RPMI7951 (cell line): ENCODE results near the gene ASIC2. TPM values are rescaled to one million over a fixed set of nuclear protein-coding genes. Genes with fewer than 3 reads are reported as not detected.

ENCODE experiments used
- DNase-seq: peaks from one replicate; pipeline ENCODE4 v3.0.0-alpha.2; 2012; ENCODE audit warnings: low read depth
- total RNA-seq: library from RNA; depleted of rRNA; stranded (reverse); fragments of >200 nt; shearing (Covaris generic); gene quantifications from 2 replicates; pipeline ENCODE4 v1.2.3, GENCODE V29; 2014

The ASIC2 gene
- total RNA-seq, 1 experiment from 2014 or later = not detected

DNA sequence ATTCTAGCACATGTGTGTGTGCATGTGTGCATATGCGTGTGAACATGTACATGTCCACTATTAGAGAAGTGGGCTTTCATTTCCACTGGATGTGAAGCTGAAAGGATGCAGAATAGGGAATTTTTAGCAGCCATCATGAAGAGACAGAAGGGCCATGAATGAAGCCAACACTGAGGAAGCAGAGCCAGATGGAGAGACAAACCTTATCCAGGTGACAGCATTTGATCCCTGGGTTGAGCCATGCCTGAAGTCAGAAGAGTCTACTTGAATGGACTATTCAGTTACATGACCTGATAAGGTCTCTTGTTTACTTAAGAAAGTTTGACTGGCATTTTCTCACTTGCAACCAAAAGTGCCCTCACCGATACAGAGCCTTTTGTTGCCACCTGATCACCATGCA is 88.4 kb downstream of the ASIC2 start:
- DNase-seq = no peak

DNA sequence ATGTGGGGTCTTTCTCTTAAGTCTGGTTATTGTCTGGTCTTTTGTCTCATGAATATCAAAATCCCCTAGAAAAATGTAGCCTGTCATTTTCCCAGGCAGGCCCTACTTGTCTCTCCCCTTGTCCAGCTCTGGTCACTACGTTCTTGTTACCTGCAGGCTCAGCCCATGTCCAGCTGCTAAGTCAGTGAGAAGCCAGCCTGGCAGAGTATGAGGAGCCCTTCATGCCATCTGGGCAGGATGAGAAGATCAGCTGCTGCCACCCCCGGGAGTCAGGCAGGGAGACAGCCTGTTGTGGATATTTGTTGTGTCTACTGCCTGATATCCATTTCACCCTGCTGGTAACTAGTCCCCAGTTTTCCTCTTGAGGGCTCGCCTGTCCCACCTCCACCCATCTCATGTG is 88.9 kb downstream of the ASIC2 start:
- DNase-seq = no peak

DNA sequence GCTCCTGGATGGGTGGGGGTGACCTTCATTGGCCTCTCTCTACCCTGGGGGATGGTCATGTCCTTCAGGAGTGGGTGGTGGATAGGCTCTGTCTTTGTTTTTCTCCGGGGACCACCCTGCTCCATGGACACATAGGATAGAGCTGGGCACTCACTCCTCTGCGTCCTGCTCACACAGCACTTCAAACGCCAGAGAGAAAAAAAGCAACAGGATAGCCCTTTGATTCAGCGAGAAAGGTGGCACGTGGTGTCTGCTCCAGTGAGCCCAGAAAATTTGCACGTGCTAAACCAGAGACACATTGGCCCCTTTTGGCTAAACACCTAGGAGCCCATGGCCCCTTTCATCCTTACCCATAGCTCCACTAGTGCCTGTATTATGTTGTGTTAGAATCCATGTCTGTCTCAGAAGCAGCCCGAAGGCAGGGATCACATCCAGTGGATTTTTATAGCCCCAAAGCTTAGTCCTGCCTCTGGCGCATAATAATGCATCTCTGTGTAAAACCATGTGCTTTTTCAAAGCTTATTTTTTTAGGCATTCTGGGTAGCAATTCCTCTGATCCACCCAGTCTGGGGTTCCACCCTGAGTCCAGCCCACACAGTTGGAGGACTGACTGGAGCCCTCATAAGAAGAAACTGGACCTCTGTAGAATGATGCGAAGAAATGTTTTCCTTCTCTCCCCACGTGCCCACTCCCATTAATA is 90.1 kb downstream of the ASIC2 start:
- DNase-seq = no peak

DNA sequence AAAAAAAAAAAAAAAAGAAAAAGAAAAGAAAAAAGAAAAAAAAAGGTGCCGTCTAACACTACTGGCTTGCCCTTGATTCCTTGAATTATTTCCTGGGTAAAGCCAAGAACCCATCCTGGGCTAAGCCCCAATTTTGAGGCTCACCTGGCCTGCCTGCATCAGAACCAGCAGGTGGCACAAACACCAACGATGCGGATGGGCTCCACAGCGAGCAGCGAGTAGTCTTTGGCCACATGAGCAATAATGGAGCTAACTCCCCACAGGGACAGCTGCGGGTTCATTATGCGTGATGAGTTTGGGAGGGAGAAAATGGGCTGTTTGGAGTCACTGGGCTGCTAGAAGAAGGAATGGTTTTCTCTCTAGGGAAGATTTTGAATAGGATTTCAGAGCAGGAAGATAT is 91.1 kb downstream of the ASIC2 start:
- DNase-seq = no peak

DNA sequence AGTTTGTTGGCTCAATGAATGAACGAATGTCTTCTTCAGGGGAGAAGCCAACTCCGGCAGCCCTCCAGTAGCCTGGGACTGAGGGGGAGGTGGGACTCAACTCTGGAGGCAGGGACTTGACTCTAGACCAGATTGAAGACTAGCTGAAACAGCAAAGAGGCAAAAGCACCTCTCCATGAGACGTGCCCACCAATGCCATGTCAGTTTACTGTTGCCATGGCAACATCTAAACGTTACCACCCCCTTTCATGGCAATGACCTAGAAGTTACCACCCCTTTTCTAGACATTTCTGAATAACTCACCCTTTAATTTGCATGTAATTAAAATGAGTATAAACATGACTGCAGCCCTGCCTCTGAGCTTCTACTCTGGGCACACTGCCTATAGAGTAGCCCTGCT is 91.8 kb downstream of the ASIC2 start:
- DNase-seq = no peak

DNA sequence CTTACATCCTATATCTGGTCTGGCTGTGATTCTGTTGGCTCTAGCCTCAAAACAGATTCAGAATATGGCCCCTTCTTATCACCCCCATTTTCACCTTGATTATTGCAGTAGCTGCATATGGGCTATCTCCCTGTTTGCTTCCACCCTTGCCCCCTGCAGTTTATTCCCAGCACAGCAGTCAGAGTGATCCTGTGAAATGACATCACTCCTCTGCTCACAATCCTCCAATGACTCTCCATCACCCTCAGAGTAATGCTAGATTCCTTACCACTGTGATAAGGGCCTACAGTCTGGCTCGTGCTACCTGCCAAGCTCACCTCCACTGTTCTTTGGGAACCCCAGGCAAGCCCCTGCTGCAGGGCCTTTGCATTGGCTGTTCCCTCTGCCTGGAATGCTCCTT is 92.5 kb downstream of the ASIC2 start:
- no peak for DNase-seq

DNA sequence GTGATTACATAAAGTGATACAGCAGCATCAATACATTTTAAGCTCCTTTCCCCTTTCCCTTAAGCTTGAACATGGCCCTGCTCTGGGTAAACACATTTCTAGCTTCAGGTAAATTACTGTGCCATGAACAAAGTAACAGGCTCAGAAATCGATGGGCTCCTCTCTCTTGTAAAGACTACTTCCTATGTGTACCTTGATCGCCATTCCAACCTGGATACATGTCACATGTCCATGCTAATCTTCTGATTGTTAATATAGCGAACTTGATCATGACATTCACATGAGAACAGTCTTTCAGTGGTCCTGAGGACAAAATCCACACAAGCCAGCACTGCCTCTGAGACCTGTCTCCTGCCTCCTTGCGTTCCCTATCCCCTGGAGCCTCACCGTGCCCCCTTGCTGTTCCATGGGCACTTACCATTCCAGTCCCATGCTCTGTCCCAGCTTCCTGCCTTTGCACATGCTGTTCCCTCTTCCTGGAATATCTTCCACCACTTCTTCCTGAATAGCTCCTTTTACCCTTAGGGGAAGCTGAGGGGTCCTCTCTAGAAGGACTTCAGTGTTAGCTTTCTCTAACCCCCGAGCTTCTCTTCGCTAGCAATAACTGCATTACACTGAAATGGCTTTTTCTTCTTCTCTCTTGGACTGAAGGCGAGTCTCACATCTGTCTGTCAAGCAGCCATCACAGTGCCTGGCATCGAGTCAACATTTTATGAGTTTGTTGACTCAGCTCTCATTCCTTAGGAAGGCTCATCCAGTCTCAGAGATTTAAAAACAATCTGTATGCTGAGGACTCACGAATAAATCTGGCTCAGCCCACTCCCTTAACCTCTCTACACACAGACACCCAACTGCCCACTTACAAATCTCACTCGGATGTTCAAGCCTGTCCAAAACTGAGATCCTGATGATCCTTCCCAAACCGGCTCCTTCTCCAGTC is 93.3 kb downstream of the ASIC2 start:
- no peak for DNase-seq

DNA sequence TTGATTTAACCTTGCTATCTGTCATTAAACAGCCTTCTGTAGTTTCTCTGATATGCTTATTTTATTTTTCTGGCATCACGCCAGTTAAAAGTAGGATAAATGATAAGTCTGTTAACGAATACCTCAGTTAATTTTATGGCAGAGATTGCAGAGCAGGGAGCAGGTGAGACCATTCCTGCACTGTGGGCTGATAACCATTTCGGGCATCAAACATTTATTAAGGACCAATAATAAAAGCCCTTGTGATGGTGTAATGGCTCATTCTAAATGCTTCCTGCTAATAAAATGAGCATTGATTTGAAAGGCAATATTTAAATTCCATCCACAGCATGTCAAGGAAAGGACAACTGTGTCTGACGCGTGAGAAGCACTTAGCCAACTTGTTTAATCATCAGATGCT is 94.1 kb downstream of the ASIC2 start:
- no peak for DNase-seq

DNA sequence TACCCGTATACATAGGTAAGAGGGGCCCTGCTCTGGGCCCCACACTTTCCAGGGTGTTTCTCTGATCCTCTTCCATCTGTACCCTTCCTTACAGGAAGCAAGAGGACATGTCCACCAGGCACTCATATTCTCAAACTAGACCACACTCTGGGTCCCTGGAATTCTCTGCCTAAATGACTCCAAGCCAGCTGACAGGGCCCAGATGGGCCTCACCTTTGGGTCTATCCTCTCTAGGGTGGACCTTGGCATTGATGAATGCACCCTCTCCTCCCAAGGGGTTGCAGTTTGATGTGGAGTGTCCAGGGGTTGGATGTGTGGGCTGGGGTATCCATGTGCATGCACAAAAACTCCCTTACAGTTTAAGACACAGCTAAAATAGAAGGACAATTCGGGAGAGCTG is 95.8 kb downstream of the ASIC2 start:
- DNase-seq = no peak

DNA sequence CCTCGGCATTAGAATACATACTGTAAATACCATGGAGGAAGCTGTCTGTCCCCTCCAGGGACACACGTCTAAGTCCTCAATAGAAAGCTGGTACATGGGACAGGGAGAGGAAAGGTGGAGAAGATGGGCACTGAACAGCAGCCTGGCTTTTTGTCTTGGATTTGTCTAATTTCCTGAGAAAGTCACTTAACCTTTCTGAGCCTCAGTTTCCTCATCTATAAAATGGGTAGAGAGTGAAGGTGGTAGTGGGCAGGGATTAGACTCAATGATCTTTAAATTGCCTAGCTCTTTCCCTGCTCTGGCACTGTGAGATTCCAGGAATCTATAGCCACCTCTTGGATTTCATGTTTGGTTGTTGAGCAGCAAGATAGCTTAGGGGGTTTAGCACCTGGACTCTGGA is 96.2 kb downstream of the ASIC2 start:
- DNase-seq = no peak

DNA sequence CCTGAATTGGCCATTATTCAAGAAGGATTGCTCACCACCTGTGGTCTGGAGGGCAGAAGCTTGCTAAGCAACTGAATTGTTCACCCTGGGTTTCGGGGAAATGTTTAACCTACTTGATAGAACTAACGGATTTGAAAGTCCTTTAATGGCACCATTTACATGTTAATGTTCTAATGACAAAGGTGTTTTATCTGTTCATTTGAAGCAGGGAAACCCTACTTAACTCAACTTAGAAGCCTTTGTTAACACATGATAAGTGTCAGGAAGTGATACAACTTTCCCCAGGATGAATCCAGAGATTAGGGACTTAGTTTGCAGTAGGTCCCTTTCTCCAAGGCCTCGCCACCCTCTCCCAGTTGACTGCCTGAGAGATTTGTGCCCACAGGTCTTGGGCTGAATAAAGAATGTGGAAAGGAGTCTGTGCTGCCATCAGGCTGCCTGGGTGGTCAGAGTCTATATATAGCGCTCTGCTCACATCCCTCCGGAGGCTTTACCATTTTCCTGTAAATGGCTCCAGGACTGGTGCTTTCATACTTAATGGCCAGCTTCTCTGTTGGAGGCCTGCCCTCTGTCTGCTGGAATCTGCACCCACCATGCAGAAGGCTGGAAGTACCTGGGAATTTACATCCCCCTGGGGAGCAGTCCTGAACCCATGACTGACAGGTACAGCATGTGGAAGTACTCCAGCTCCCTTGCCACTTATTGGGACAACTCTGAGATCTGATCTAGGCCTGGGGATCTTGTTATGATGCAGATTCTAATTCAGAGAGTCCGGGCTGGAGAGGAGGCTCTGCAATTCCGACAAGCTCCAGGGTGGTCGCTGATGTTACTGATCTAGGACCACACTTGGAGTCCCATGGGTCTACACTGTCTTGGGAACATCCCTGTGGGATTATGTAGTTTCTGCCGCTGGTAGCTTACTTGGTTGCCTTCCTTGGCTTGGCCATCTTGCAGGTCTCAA is 99.9 kb downstream of the ASIC2 start:
- no peak for DNase-seq

DNA sequence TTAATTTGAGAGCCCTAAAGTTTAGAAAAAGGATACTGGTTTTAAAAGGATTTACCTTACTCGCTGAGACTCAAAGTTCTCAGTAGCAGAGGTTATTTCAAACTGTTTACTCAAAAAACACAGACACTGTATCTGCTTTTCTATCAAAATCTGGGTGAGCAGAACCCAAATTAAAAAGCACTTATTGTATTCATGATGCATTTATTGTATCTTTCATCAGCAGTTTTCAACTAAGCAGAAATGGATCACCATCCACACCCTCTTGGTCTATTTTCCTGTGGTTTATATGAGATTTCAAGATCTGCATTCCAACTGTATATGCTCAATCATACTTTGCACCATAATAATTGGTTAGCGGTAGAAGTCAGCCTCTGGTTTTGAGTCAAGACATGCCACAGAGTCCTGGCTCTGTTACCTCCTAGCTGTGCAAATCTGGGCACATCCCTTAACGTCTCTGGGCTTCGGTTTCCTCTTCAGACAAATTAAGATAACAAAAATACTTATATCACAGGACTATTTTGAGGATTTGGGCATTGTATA is 109.5 kb downstream of the ASIC2 start:
- no peak for DNase-seq

DNA sequence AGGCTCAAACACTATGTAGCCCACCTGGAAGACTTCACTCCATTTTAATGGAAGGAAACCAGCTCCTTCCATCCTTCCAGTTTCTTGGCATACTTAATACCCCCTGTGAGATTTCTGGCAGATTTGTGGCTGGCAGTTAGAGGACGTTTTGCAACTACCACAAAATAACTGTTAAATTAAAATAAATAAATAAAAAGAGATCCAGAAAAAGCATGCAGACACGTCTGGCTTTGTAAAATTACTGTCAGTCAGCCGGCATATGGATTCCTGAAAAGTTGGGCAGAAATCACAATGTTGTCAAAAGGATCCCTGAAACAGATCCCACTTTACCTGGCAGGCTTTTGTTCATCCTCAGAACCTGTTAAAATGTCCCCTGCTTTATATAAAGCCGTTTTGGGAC is 113.9 kb downstream of the ASIC2 start:
- no peak for DNase-seq

DNA sequence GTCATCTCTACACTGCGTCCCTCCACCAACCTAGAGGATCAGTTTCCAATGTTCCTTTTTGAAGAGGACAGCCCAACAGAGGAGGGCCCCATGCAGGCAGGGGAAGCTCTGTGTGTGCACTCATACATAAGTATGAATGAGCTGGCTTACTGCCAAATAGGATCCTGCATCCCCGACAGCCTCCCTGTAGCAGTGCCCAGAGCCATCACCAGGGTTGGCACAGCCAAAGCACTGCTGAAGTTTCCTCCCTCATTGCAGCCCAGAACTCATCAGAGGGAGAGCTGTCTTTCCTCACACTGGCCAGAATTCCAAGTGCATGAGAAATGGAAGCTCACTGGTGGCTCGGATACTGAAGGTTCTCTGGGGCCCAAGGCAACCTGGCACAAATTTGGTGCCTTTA is 114.4 kb downstream of the ASIC2 start:
- no peak for DNase-seq

DNA sequence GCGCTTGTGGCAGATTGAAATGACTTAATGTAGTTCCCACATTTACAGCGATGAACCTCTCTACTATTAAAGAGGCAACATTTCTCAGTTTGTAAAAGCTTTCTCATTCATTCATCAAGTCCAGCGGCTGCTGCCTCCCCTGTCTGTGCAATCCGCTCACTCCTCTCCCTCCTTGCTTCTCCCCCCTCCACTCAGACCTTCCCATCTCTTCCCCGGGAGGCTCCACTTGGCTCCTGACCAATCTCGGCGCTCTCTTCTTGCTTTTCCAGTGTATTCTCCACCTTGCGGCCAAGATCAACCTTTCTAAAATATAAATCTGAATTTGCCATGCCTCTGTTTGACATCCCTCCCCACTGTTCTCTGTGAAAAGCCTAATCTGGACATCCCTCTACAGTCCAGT is 117.5 kb downstream of the ASIC2 start:
- DNase-seq = no peak

DNA sequence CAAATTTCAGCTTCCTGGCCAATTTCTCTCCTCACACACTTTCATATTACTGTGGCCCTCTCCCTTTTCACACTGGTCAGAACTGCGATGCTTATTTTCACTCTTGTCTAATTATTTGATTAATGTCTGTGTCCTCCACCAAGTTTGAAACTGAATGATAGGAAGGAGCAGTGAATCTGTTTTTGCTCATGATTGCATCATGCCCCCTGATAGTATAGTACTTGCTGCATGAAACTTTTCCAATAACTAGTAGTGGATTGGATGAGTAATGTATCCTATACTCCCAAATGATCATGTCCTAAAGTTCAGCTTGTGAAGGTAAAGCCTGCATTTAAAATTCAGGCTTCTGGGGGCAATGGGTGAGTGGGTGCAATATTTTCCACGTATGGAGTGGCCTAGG is 121.2 kb downstream of the ASIC2 start:
- DNase-seq = no peak

DNA sequence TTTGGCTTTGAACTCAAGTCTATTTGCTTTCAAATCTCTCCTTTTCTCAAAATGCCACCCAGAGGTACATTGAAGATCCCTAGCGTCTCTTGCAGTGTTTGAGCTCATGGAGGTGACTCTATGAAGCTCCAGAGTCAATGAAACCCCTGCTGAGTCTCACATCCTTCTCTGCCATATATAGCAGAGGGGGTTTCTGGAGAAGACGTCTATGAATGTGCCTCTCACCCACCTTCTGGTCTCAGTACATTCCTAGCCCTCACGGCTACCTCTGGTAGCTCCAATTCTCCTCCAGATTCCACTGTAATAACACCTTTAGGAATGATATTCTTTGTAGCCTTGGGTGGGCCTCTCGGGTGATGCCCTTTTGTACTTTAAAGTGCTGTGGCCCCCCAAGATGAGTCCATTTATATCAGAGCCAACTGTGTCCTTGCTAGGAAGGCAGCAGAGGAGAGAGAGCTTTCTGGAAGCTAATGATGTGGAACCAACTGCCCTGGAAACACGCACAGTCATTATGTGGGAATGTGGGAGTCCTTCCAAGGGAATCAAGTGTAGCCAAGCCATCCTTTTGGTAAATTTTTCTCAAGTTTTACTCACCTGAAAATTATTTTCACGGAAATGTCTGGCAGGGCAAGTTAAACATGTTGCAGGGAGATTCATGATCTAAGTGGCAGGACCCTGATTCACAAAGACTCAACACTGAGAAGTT is 123.4 kb downstream of the ASIC2 start:
- peak; percentile 3 for DNase-seq

DNA sequence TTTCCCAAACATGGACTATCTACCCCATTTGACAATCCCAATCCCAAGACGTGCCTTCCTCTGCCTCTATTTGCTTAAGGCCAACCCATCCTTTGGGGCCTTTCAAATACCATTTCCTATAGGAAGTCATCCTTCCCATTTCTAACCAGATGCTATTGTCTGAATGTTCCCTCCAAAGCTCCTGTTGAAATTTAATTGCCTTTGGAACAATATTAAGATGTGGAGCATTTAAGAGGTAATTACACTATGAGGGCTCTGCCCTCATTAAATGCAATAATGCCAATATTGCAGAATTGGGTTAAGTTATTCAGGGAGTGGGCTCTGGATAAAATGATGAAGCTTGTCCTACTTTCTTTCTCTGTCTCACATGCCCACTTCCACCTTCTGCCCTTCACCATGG is 125.4 kb downstream of the ASIC2 start:
- DNase-seq = no peak

DNA sequence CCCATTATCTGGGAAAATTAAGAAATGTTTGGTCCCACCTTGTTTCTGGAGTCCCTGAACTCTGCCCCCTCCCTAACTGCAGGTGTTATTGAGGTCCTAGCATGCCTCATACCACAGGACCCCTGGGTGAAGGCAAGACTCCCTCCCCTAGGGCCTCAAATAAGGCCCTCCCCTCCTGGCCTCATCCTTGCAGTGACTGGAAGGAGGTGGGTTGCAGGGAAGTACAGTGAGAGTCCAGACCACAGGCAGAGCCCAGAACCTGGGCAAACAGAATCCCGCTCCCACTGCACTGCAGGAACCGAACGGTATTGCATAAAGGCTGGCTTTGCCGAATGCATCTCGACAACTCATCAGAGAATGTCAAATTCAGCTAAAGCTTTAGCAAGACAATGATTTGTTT is 126.6 kb downstream of the ASIC2 start:
- no peak for DNase-seq

DNA sequence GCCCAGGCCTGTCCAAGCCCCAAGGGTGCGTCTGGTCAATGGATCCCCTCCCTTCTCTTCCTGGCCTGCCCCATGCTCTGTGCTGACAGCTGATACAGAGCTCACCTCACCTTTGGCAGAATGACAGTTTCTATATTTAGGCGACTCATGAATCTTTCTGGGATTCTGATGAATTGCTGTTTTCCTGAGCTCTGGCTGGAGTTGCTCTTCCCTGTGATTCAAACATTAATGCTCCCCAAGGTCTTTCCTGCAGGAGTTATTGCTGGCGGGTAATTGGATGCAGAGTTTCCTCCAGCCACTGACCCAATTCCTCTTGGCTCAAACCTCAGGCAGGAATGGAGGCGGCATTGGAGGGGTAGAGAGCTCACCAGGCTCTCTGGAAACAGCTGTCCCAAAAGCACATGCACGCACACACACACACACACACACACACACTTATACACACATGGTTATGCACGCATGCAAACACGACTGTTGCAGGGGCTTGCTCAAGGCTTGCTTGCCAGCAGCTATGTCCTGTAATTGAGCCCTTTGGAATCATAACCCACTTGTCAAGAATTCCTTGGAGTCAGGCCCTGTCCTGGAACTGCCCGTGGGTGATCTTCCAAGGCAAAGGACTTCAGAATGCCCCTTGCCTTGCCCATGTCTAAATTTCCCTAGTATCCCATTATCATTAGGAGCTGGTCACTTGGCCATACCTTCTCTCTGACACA is 128.8 kb downstream of the ASIC2 start:
- DNase-seq = no peak
